Activated CD8-positive, alpha-beta memory T cell treated with anti-CD3 and anti-CD28 coated beads, Interleukin-2, amount 10 ng/mL, durations not matched to agents 7 days and 5 days (primary cell): ENCODE data around the gene TMEM156. TPM values are rescaled to one million over a fixed set of nuclear protein-coding genes. Genes with fewer than 3 reads are reported as not detected.
"Not testable (repeated sequence)": the region's sequence is repeated elsewhere in the genome, so short reads cannot be mapped to it uniquely, and the experiment has no call there.

Source experiments
- ATAC-seq: fragments of 150-1000 bp; cut with Tn5 transposase; one replicate; pipeline ENCODE4 v1.10.0; 2021; ENCODE audit warnings: moderate library complexity
- CTCF ChIA-PET: fragments of 350-600 bp; sonication (Branson Sonifier 250); formaldehyde crosslinking; loops from one replicate; lab custom pipeline; 2021; ENCODE audit warnings: antibody characterized with exemption; lab: Charles Lee
- DNase-seq: peaks from one replicate; pipeline ENCODE4 v3.0.0-alpha.2; 2020
- H3K27ac Mint-ChIP-seq: one replicate; pipeline ENCODE4 v1.8.0; 2021; ENCODE audit warnings: mild to moderate bottlenecking, mixed read lengths
- H3K27me3 Mint-ChIP-seq: one replicate; pipeline ENCODE4 v1.8.0; 2021; ENCODE audit warnings: mixed read lengths
- H3K36me3 Mint-ChIP-seq: one replicate; pipeline ENCODE4 v1.8.0; 2021; ENCODE audit warnings: mild to moderate bottlenecking, mixed read lengths
- H3K4me1 Mint-ChIP-seq: one replicate; pipeline ENCODE4 v1.8.0; 2021; ENCODE audit warnings: mixed read lengths
- H3K4me3 Mint-ChIP-seq: one replicate; pipeline ENCODE4 v1.8.0; 2021; ENCODE audit warnings: mild to moderate bottlenecking, moderate library complexity, mixed read lengths
- H3K9me3 Mint-ChIP-seq: one replicate; pipeline ENCODE4 v1.8.0; 2022; ENCODE audit warnings: low read depth, mixed read lengths
- total RNA-seq, 2 experiments: library from RNA; stranded (reverse); gene quantifications; one replicate each; pipeline ENCODE4 v1.2.3, GENCODE V29; 2021

The TMEM156 gene
- total RNA-seq, 2 experiments from 2014 or later = 18.5 to 18.8 TPM

GRCh38 chr4:38941906-38942305 lies 90.3 kb downstream of the TMEM156 start:
- not testable (repeated sequence) for ATAC-seq, DNase-seq, H3K36me3 Mint-ChIP-seq, H3K27me3 Mint-ChIP-seq, H3K4me3 Mint-ChIP-seq, H3K9me3 Mint-ChIP-seq, H3K27ac Mint-ChIP-seq, H3K4me1 Mint-ChIP-seq
- CTCF ChIA-PET = interaction anchor here (1.1 kb wide), 1 partner anchor 10 kb away, joined by 3 read pairs; no protein-coding TSS in a partner anchor

GRCh38 chr4:38940476-38940875 lies 91.7 kb downstream of the TMEM156 start:
- ATAC-seq = no peak
- no peaks in the 10 kb centered on the region for H3K36me3 Mint-ChIP-seq
- no peak overlapping the region for H3K27ac Mint-ChIP-seq
- peaks cover 4% of the 10 kb centered on the region for H3K4me1 Mint-ChIP-seq
- DNase-seq = no peak
- no peaks in the 10 kb centered on the region for H3K27me3 Mint-ChIP-seq
- H3K9me3 Mint-ChIP-seq = no peaks in the 10 kb centered on the region
- H3K4me3 Mint-ChIP-seq = no peak overlapping the region
- CTCF ChIA-PET = interaction anchor here (1.4 kb wide), 1 partner anchor 195 kb away, joined by 4 read pairs; no protein-coding TSS in a partner anchor

- CTCF ChIA-PET = no interaction called here
- Mint-ChIP-seq H3K9me3 (no peaks in the 10 kb centered on the region), H3K27ac (no peak overlapping the region), H3K4me1 (peaks cover 4% of the 10 kb centered on the region), H3K4me3 (no peak overlapping the region), H3K36me3 (no peaks in the 10 kb centered on the region), H3K27me3 (no peaks in the 10 kb centered on the region)
- ATAC-seq (no peak), DNase-seq (no peak)
Observed at GRCh38 chr4:38939165-38939564, 93.0 kb downstream of the TMEM156 start.

- Mint-ChIP-seq H3K4me1 (peaks cover 4% of the 10 kb centered on the region), H3K36me3 (no peaks in the 10 kb centered on the region), H3K9me3 (no peaks in the 10 kb centered on the region), H3K4me3 (no peak overlapping the region), H3K27me3 (no peaks in the 10 kb centered on the region), H3K27ac (no peak overlapping the region)
- DNase-seq (no peak), ATAC-seq (no peak)
- CTCF ChIA-PET = interaction anchor here (0.8 to 1.7 kb wide), 2 partner anchors 28 to 33 kb away, joined by 3 to 4 read pairs; no protein-coding TSS in a partner anchor
Observed at GRCh38 chr4:38935391-38936073, 96.7 kb downstream of the TMEM156 start.

- H3K27me3 Mint-ChIP-seq = no peaks in the 10 kb centered on the region
- H3K9me3 Mint-ChIP-seq = no peaks in the 10 kb centered on the region
- peaks cover 5% of the 10 kb centered on the region for H3K4me1 Mint-ChIP-seq
- H3K4me3 Mint-ChIP-seq = no peak overlapping the region
- no peak for DNase-seq
- CTCF ChIA-PET = interaction anchor here (1.0 to 1.4 kb wide), 2 partner anchors 12 to 204 kb away, joined by 3 read pairs; no protein-coding TSS in a partner anchor
- ATAC-seq = no peak
- no peak overlapping the region for H3K27ac Mint-ChIP-seq
- no peaks in the 10 kb centered on the region for H3K36me3 Mint-ChIP-seq
Observed at GRCh38 chr4:38931125-38931524, 101.1 kb downstream of the TMEM156 start.

GRCh38 chr4:38930707-38931106 lies 101.5 kb downstream of the TMEM156 start:
- no peak overlapping the region for H3K27ac Mint-ChIP-seq
- H3K4me1 Mint-ChIP-seq = peaks cover 5% of the 10 kb centered on the region
- no peaks in the 10 kb centered on the region for H3K9me3 Mint-ChIP-seq
- DNase-seq (no peak), ATAC-seq (no peak)
- no peaks in the 10 kb centered on the region for H3K36me3 Mint-ChIP-seq
- H3K4me3 Mint-ChIP-seq = no peak overlapping the region
- peaks cover 3% of the 10 kb centered on the region for H3K27me3 Mint-ChIP-seq
- CTCF ChIA-PET = no interaction called here

GRCh38 chr4:38930204-38930603 lies 102.0 kb downstream of the TMEM156 start:
- DNase-seq (no peak), ATAC-seq (no peak)
- CTCF ChIA-PET = no interaction called here
- peaks cover 3% of the 10 kb centered on the region for H3K27me3 Mint-ChIP-seq
- H3K4me3 Mint-ChIP-seq = no peak overlapping the region
- H3K9me3 Mint-ChIP-seq = no peaks in the 10 kb centered on the region
- peaks cover 5% of the 10 kb centered on the region for H3K4me1 Mint-ChIP-seq
- no peak overlapping the region for H3K27ac Mint-ChIP-seq
- no peaks in the 10 kb centered on the region for H3K36me3 Mint-ChIP-seq

- Mint-ChIP-seq H3K27ac (no peak overlapping the region), H3K4me3 (no peak overlapping the region), H3K9me3 (no peaks in the 10 kb centered on the region), H3K4me1 (peaks cover 5% of the 10 kb centered on the region), H3K36me3 (no peaks in the 10 kb centered on the region), H3K27me3 (peaks cover 3% of the 10 kb centered on the region)
- CTCF ChIA-PET = no interaction called here
- DNase-seq (no peak), ATAC-seq (no peak)
Observed at GRCh38 chr4:38928974-38929373, 103.2 kb downstream of the TMEM156 start.

GRCh38 chr4:38928568-38928967 lies 103.6 kb downstream of the TMEM156 start:
- no peaks in the 10 kb centered on the region for H3K36me3 Mint-ChIP-seq
- CTCF ChIA-PET = no interaction called here
- H3K9me3 Mint-ChIP-seq = no peaks in the 10 kb centered on the region
- H3K27me3 Mint-ChIP-seq = peaks cover 3% of the 10 kb centered on the region
- ATAC-seq (no peak), DNase-seq (no peak)
- peaks cover 5% of the 10 kb centered on the region for H3K4me1 Mint-ChIP-seq
- no peak overlapping the region for H3K4me3 Mint-ChIP-seq
- H3K27ac Mint-ChIP-seq = no peak overlapping the region

- Mint-ChIP-seq H3K4me3 (no peak overlapping the region), H3K4me1 (peaks cover 5% of the 10 kb centered on the region), H3K27me3 (peaks cover 9% of the 10 kb centered on the region), H3K36me3 (no peaks in the 10 kb centered on the region), H3K27ac (no peak overlapping the region), H3K9me3 (no peaks in the 10 kb centered on the region)
- DNase-seq (no peak), ATAC-seq (no peak)
- CTCF ChIA-PET = interaction anchor here (1.1 kb wide), 1 partner anchor 209 kb away, joined by 3 read pairs; no protein-coding TSS in a partner anchor
Observed at GRCh38 chr4:38926896-38927295, 105.3 kb downstream of the TMEM156 start.

GRCh38 chr4:38925492-38926413 lies 106.5 kb downstream of the TMEM156 start:
- CTCF ChIA-PET = interaction anchor here (1.1 kb wide), 1 partner anchor 210 kb away, joined by 3 read pairs; no protein-coding TSS in a partner anchor
- DNase-seq (no peak), ATAC-seq (no peak)
- H3K4me1 Mint-ChIP-seq = peaks cover 5% of the 10 kb centered on the region
- peaks cover 11% of the 10 kb centered on the region for H3K27me3 Mint-ChIP-seq
- no peaks in the 10 kb centered on the region for H3K36me3 Mint-ChIP-seq
- H3K27ac Mint-ChIP-seq = no peak overlapping the region
- no peak overlapping the region for H3K4me3 Mint-ChIP-seq
- H3K9me3 Mint-ChIP-seq = no peaks in the 10 kb centered on the region

- Mint-ChIP-seq H3K36me3 (no peaks in the 10 kb centered on the region), H3K9me3 (no peaks in the 10 kb centered on the region), H3K4me3 (no peak overlapping the region), H3K4me1 (peaks cover 3% of the 10 kb centered on the region), H3K27ac (no peak overlapping the region), H3K27me3 (peaks cover 11% of the 10 kb centered on the region)
- ATAC-seq = no peak
- no peak for DNase-seq
- CTCF ChIA-PET = no interaction called here
Observed at GRCh38 chr4:38924353-38924752, 107.9 kb downstream of the TMEM156 start.

- CTCF ChIA-PET = no interaction called here
- peaks cover 11% of the 10 kb centered on the region for H3K27me3 Mint-ChIP-seq
- ATAC-seq (no peak), DNase-seq (no peak)
- no peak overlapping the region for H3K4me3 Mint-ChIP-seq
- no peaks in the 10 kb centered on the region for H3K9me3 Mint-ChIP-seq
- H3K27ac Mint-ChIP-seq = no peak overlapping the region
- peaks cover 3% of the 10 kb centered on the region for H3K4me1 Mint-ChIP-seq
- H3K36me3 Mint-ChIP-seq = no peaks in the 10 kb centered on the region
Observed at GRCh38 chr4:38923746-38924145, 108.5 kb downstream of the TMEM156 start.
